ENCODE measurements around the gene ZNF593OS.

ZNF593OS gene

DNA sequence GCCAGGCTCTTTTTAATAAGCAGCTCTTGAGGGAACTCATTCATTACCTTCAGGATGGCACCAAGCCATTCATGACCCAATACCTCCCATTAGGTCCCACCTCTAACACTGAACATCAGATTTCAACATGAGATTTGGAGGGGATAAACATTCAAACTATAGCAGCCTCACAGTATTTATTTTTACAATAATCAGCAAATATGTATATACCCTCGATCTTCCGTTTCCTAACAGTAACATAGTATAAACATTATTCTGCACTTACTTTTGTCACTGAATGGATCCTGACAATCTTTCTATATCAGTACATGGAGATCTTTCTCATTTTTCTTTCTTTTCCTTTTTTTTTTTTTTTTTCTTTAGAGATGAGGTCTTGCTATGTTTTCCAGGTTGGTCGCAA lies 24.2 kb upstream of the ZNF593OS start:
- Histone ChIP-seq H3K36me3 (ENCODE audit: control insufficient read depth in 1 of 2, insufficient read depth in 2 of 2, low read length in 2 of 2) (no peaks in the 10 kb centered on the region), H3K23ac (ENCODE audit: low read length) (no peak overlapping the region), H3K79me2 (ENCODE audit: control insufficient read depth, insufficient read depth, low read length, poor library complexity) (no peaks in the 10 kb centered on the region), H3K4me3 (ENCODE audit: low read depth, low read length) (no peak overlapping the region), H4K91ac (ENCODE audit: low read depth, low read length) (no peak overlapping the region), H2BK120ac (ENCODE audit: insufficient read depth, low read length, poor library complexity) (no peak overlapping the region), H4K12ac (ENCODE audit: low read depth, low read length) (no peak overlapping the region), H3K27ac (ENCODE audit: low read depth, low read length) (no peak overlapping the region), H2AK5ac (ENCODE audit: low read length) (no peak overlapping the region), H3K9ac (ENCODE audit: low read length) (no peak overlapping the region), H3K18ac (ENCODE audit: low read length) (no peak overlapping the region), H3K79me1 (ENCODE audit: low read length) (no peaks in the 10 kb centered on the region), H2AFZ (ENCODE audit: insufficient read depth, low read length, poor library complexity) (no peak overlapping the region), H2BK5ac (ENCODE audit: low read depth, low read length, poor library complexity) (no peak overlapping the region), H3K27me3 (ENCODE audit: insufficient read depth, low read length) (no peaks in the 10 kb centered on the region), H3K4me2 (ENCODE audit: low read length) (no peak overlapping the region), H4K8ac (ENCODE audit: low read depth, low read length) (no peak overlapping the region), H3K4me1 (ENCODE audit: control insufficient read depth in 1 of 2, insufficient read depth in 2 of 2, low read length in 2 of 2) (peaks cover 2 to 3% of the 10 kb centered on the region in 2 experiments), H3K4ac (ENCODE audit: low read depth, low read length) (no peak overlapping the region), H3K14ac (ENCODE audit: low read length) (no peak overlapping the region), H2BK12ac (ENCODE audit: low read length) (no peak overlapping the region), H3K9me3 (ENCODE audit: insufficient read depth, low read depth, low read length) (peaks cover 2% of the 10 kb centered on the region)
- no CpG with 5 or more reads among the region's 3 CpGs for WGBS (ENCODE audit: extremely low coverage, insufficient coverage, insufficient read length)
- no peak for DNase-seq

DNA sequence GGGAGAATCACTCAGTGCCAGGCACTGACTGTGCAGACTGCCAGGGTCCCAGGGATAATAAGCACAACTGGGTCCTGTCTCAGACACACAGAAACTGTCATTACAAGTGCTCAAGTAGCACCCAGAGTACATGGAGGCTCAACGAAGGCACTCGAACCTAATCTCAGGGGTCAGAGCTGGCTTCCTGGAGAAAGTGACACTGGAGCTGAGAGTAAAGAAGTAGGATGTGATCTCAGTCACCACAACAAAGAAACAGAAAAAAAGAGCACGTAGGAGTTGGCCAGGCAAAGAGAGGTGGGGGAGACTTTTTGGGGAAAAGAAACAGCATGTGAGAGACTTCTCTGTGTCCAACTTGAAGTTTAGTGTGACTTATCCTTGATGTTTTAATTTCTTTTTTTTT lies 20.1 kb upstream of the ZNF593OS start:
- H3K18ac ChIP-seq (ENCODE audit: low read length), result no peak overlapping the region
- H2BK12ac ChIP-seq (ENCODE audit: low read length), result no peak overlapping the region
- no peak overlapping the region for H3K23ac ChIP-seq (ENCODE audit: low read length)
- no peaks in the 10 kb centered on the region for H3K4me1 ChIP-seq (ENCODE audit: control insufficient read depth in 1 of 2, insufficient read depth in 2 of 2, low read length in 2 of 2)
- H3K27ac ChIP-seq (ENCODE audit: low read depth, low read length), result no peak overlapping the region
- H3K36me3 ChIP-seq (ENCODE audit: control insufficient read depth in 1 of 2, insufficient read depth in 2 of 2, low read length in 2 of 2), result peaks cover 19 to 22% of the 10 kb centered on the region in 2 experiments
- peaks cover 2% of the 10 kb centered on the region for H3K9me3 ChIP-seq (ENCODE audit: insufficient read depth, low read depth, low read length)
- H2BK120ac ChIP-seq (ENCODE audit: insufficient read depth, low read length, poor library complexity), result no peak overlapping the region
- no peak overlapping the region for H3K4ac ChIP-seq (ENCODE audit: low read depth, low read length)
- H3K4me3 ChIP-seq (ENCODE audit: low read depth, low read length), result no peak overlapping the region
- H4K8ac ChIP-seq (ENCODE audit: low read depth, low read length), result no peak overlapping the region
- no peak overlapping the region for H2AFZ ChIP-seq (ENCODE audit: insufficient read depth, low read length, poor library complexity)
- no peak overlapping the region for H2BK5ac ChIP-seq (ENCODE audit: low read depth, low read length, poor library complexity)
- no CpG with 5 or more reads among the region's 3 CpGs for WGBS (ENCODE audit: extremely low coverage, insufficient coverage, insufficient read length)
- H3K4me2 ChIP-seq (ENCODE audit: low read length), result no peak overlapping the region
- no peak overlapping the region for H3K14ac ChIP-seq (ENCODE audit: low read length)
- H3K79me1 ChIP-seq (ENCODE audit: low read length), result no peaks in the 10 kb centered on the region
- H4K91ac ChIP-seq (ENCODE audit: low read depth, low read length), result no peak overlapping the region
- H2AK5ac ChIP-seq (ENCODE audit: low read length), result no peak overlapping the region
- H4K12ac ChIP-seq (ENCODE audit: low read depth, low read length), result no peak overlapping the region
- no peak for DNase-seq
- no peaks in the 10 kb centered on the region for H3K79me2 ChIP-seq (ENCODE audit: control insufficient read depth, insufficient read depth, low read length, poor library complexity)
- no peaks in the 10 kb centered on the region for H3K27me3 ChIP-seq (ENCODE audit: insufficient read depth, low read length)
- no peak overlapping the region for H3K9ac ChIP-seq (ENCODE audit: low read length)

DNA sequence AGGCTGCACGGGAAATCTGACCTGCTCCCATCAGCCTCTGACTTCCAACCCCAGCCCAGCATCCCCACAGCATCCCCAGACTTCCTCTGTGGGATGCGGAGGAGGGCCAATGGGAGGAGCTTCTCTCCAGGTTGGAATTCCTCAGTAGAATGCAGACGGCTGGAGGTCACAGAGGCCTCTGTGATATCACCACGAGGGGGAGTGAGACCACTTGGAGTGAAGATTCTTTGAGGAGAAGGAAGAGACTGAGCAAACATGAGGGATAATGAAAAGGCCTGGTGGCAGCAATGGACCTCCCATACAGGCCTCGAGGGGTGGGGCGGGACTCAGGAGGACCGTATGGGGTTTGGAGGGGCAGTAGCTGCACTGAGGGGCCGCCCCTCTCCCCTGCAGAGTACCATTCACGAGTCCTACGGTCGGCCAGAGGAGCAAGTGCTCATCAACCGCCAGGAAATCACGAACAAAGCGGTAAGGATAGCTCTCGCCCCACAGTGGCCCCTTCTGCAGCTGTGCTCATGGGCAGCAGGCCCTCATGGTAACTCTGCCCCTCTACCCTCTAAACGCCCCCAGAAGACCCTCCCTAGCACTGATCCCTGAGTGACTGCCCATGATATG lies 18.8 kb upstream of the ZNF593OS start, which contains the start of gene CATSPER4:
TSS of gene CATSPER4 (plus strand) at position 230 of the 615 bp plus-strand sequence. CDS start at position 256, 26 bp downstream.
- Histone ChIP-seq H3K4me2 (ENCODE audit: low read length) (no peak within 1 kb of the TSS), H3K36me3 (ENCODE audit: control insufficient read depth in 1 of 2, insufficient read depth in 2 of 2, low read length in 2 of 2) (peaks cover 21 to 27% of the 10 kb centered on the region in 2 experiments), H3K79me1 (ENCODE audit: low read length) (no peaks in the 10 kb centered on the region), H3K27ac (ENCODE audit: low read depth, low read length) (no peak within 1 kb of the TSS), H2BK12ac (ENCODE audit: low read length) (no peak within 1 kb of the TSS), H3K23ac (ENCODE audit: low read length) (peak within 1 kb of the TSS; percentile 61), H3K4ac (ENCODE audit: low read depth, low read length) (no peak within 1 kb of the TSS), H3K18ac (ENCODE audit: low read length) (no peak within 1 kb of the TSS), H3K27me3 (ENCODE audit: insufficient read depth, low read length) (no peaks in the 10 kb centered on the region), H2BK5ac (ENCODE audit: low read depth, low read length, poor library complexity) (no peak within 1 kb of the TSS), H4K12ac (ENCODE audit: low read depth, low read length) (no peak within 1 kb of the TSS), H3K4me1 (ENCODE audit: control insufficient read depth in 1 of 2, insufficient read depth in 2 of 2, low read length in 2 of 2) (no peaks in the 10 kb centered on the region), H4K91ac (ENCODE audit: low read depth, low read length) (no peak within 1 kb of the TSS), H3K79me2 (ENCODE audit: control insufficient read depth, insufficient read depth, low read length, poor library complexity) (no peaks in the 10 kb centered on the region), H3K14ac (ENCODE audit: low read length) (no peak within 1 kb of the TSS), H2BK120ac (ENCODE audit: insufficient read depth, low read length, poor library complexity) (no peak within 1 kb of the TSS), H2AK5ac (ENCODE audit: low read length) (no peak within 1 kb of the TSS), H2AFZ (ENCODE audit: insufficient read depth, low read length, poor library complexity) (no peak within 1 kb of the TSS), H4K8ac (ENCODE audit: low read depth, low read length) (peak within 1 kb of the TSS; percentile 13), H3K9ac (ENCODE audit: low read length) (peak within 1 kb of the TSS; percentile 32), H3K4me3 (ENCODE audit: low read depth, low read length) (no peak within 1 kb of the TSS), H3K9me3 (ENCODE audit: insufficient read depth, low read depth, low read length) (peaks cover 2% of the 10 kb centered on the region)
- DNase-seq, result peak; percentile 58 to 73
- no CpG with 5 or more reads among the region's 16 CpGs for WGBS (ENCODE audit: extremely low coverage, insufficient coverage, insufficient read length)

DNA sequence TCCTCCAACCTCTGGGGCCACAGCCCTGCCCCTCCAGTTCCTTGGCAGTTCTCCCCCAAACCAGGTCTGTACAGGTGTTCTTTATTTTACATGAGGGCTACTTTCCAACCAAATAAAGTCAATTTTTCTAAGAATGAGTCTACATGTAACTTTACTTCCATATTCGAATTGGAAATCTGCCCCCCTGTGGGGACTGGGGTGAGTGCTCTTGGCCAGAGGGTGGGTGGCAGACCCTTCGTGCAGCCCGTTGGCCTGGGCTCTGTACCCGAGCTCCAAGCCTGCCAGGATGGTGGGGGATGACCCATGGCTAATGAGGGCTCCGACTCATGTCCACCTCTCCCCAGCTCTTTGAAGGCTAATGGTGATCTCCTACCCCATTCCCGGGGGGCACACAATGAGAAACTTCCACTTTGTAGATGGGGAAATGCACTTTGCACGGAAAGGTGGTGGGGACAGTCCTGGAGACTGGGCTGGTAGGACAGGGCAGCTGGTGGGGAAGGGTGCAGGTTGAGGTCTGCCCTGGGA lies 18.2 kb upstream of the ZNF593OS start:
- Histone ChIP-seq H4K8ac (ENCODE audit: low read depth, low read length) (no peak overlapping the region), H2AK5ac (ENCODE audit: low read length) (no peak overlapping the region), H2BK120ac (ENCODE audit: insufficient read depth, low read length, poor library complexity) (no peak overlapping the region), H3K4me1 (ENCODE audit: control insufficient read depth in 1 of 2, insufficient read depth in 2 of 2, low read length in 2 of 2) (no peaks in the 10 kb centered on the region), H3K79me2 (ENCODE audit: control insufficient read depth, insufficient read depth, low read length, poor library complexity) (no peaks in the 10 kb centered on the region), H4K12ac (ENCODE audit: low read depth, low read length) (no peak overlapping the region), H3K9me3 (ENCODE audit: insufficient read depth, low read depth, low read length) (peaks cover 3% of the 10 kb centered on the region), H2BK5ac (ENCODE audit: low read depth, low read length, poor library complexity) (no peak overlapping the region), H3K9ac (ENCODE audit: low read length) (no peak overlapping the region), H3K79me1 (ENCODE audit: low read length) (no peaks in the 10 kb centered on the region), H2AFZ (ENCODE audit: insufficient read depth, low read length, poor library complexity) (no peak overlapping the region), H3K27me3 (ENCODE audit: insufficient read depth, low read length) (no peaks in the 10 kb centered on the region), H3K36me3 (ENCODE audit: control insufficient read depth in 1 of 2, insufficient read depth in 2 of 2, low read length in 2 of 2) (peaks cover 25 to 30% of the 10 kb centered on the region in 2 experiments), H3K23ac (ENCODE audit: low read length) (no peak overlapping the region), H3K27ac (ENCODE audit: low read depth, low read length) (no peak overlapping the region), H3K4me2 (ENCODE audit: low read length) (no peak overlapping the region), H4K91ac (ENCODE audit: low read depth, low read length) (no peak overlapping the region), H3K4ac (ENCODE audit: low read depth, low read length) (no peak overlapping the region), H3K18ac (ENCODE audit: low read length) (no peak overlapping the region), H3K4me3 (ENCODE audit: low read depth, low read length) (no peak overlapping the region), H2BK12ac (ENCODE audit: low read length) (no peak overlapping the region), H3K14ac (ENCODE audit: low read length) (no peak overlapping the region)
- no peak for DNase-seq
- WGBS (ENCODE audit: extremely low coverage, insufficient coverage, insufficient read length), result no CpG with 5 or more reads among the region's 7 CpGs

Measured in trophoblast cell (in vitro differentiated cells and primary cell).